T-helper 2 cell treated with Interferon-gamma antibody and Interleukin-4, amounts not matched to agents 100 ng/mL and 5 ng/mL, for 36 hours (primary cell): ENCODE results near the gene NFAT5. TPM values are rescaled to one million over a fixed set of nuclear protein-coding genes. Genes with fewer than 3 reads are reported as not detected.
"Not testable (repeated sequence)": the region's sequence is repeated elsewhere in the genome, so short reads cannot be mapped to it uniquely, and the experiment has no call there.

Experiments used
- intact Hi-C: fragments of 100-400 bp; cut with micrococcal nuclease; formaldehyde crosslinking; loops from one replicate; pipeline ENCODE4 v1.15.1; 2023
- total RNA-seq: library from RNA; stranded (reverse); gene quantifications from 2 replicates; pipeline ENCODE4 v1.2.3, GENCODE V29; 2022

The NFAT5 gene
- total RNA-seq, 1 donor from 2014 or later: 28.3 TPM

DNA sequence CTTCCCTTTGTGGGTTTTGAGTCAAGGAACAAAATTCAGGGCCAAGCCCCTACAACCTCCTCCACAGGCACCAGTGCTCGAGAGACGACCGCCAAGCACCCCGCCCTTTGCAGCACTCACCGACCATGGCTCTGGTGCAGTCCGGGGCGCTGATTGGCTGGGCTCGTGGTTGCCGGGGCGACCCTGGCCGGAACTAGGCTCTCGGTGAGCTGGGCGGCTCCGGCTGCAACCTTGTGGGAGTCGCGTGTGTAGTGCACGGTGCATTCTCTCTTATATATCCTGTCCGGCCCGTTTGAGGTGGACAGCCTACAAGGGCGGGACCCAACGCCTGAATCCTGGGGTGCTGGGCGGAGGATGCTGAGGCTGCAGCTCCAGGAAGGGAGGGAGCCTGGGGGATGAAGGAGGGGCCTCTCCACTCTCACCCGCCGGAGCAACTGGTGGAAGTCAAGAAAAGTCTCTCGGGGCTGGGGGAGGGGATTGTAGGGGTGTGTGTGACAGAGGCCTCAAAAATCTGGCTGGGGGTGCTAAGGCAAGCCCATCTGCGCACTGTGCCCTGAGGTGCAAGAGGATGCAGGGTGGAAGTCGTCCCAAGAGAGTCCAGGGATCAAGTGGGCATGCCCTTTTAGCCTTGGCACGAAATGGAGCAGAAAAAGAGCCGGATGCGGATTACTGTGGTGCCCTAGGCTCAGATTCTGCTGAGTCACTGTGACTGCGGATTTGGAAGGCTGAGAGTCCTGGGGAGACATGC lies 160.7 kb downstream of the NFAT5 start, which contains the start of gene NQO1:
Gene NQO1, minus strand, starts transcription at position 248 of the 748 bp plus-strand sequence. Its CDS starts 121 bp downstream, at position 127.
- intact Hi-C loops: loop anchor here (1.0 to 2.0 kb wide), 3 partner anchors 18 to 36 kb away; partner anchors contain the start of genes NOB1 and WWP2

DNA sequence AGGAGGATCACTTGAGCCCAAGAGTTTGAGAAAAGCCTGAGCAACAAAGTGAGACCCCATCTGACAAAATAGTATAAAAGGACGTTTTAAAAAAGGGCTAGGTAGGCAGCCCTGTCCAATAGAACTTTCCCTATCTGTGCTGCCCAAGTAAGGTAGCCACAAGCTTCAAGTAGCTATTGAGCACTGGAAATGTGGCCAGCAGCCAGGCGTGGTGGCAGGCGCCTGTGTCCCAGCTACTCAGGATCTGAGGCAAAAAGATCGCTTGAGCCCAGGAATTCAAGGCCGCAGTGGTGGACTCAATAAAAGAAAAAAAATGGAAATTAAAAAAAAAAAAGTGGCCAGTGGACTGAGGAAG lies 162.1 kb downstream of the NFAT5 start:
- intact Hi-C loops: loop anchor here (2.0 kb wide), 1 partner anchor 19 kb away; no protein-coding TSS in a partner anchor

DNA sequence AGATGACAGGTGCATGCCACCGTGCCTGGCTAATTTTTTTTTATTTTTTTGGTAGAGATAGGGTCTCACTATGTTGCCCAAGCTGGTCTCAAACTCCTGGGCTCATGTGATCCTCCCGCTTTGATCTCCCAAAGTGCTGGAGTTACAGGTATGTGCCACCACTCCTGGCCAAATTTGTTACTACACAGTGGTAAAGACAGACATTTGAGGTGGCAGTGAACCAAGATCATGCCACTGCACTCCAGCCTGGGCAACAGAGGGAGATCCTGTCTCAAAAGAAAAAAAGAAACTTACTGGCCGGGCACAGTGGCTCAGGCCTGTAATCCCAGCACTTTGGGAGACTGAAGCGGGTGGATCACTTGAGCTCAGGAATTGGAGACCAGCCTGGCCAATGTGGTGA lies 163.3 kb downstream of the NFAT5 start:
- intact Hi-C loops: not testable (repeated sequence)

GRCh38 chr16:69731280-69731679 lies 165.5 kb downstream of the NFAT5 start:
- intact Hi-C loops: not testable (repeated sequence)

- intact Hi-C loops: no loop called here
Measured at GRCh38 chr16:69732101-69732500, 166.3 kb downstream of the NFAT5 start.

DNA sequence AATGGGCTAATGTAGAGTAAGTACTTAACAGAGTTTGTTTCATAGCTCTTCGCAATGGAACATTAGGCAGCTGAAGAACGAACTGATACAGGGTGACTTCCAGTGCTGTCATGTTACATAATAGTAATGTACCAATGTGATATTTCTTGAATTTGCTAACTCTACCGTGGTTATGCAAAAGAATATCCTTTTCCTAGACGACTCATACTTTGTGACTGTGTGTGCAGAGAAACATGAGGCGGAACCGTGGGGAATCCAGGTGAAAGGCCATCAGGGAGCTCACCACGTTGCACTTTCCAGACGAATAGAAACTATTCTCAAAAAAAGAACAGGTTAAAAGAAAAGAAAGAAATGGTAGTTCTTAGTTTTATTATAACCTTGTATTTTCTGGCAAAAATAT lies 175.8 kb downstream of the NFAT5 start:
- intact Hi-C loops: no loop called here

- intact Hi-C loops: no loop called here
Measured at GRCh38 chr16:69741951-69742904, 176.5 kb downstream of the NFAT5 start.

DNA sequence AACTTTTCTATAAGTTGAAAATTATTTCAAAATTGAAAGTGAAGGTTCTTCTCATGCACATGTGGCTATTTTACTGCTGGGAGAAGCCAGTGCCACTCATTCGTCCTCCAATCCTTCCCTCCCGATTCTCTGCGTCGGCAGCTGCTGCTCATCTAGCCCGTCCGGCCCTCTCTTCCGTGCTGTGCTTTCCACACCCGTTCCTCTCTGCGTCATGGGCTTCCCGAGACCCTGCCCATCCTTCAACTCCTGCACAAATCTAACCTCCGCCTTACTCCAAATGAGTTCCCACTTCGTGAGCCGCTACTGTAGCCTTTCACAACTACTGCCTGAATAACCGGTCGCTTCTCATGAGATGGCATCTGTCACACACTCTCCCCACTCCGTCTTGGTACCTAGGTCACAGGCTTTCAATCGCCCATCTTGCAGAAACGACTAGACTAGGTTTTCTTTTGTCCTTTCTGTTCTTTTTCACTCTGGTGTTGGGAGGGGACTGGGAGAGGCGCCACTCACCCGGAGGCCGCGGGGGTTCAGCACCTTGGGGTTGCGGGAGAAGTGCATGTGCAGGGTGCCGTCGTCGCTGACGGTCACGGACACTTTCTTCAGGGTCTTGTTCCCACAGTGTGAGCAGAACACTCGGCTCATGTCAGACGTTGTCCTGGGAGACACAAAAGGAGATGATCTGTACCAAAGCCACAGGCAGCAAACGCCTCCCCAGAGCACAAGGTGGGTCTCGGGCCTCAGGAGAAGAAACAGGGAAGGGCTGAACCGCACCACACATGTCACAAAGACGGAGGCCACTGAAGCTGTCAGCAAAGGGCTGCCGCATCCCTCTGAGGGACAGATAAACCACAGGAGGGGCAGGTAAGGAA lies 178.8 kb downstream of the NFAT5 start:
- intact Hi-C loops: no loop called here

GRCh38 chr16:69745232-69745612 lies 179.5 kb downstream of the NFAT5 start:
- intact Hi-C loops: no loop called here

GRCh38 chr16:69745959-69746358 lies 180.2 kb downstream of the NFAT5 start:
- intact Hi-C loops: no loop called here

GRCh38 chr16:69747115-69747514 lies 181.3 kb downstream of the NFAT5 start:
- intact Hi-C loops: no loop called here

DNA sequence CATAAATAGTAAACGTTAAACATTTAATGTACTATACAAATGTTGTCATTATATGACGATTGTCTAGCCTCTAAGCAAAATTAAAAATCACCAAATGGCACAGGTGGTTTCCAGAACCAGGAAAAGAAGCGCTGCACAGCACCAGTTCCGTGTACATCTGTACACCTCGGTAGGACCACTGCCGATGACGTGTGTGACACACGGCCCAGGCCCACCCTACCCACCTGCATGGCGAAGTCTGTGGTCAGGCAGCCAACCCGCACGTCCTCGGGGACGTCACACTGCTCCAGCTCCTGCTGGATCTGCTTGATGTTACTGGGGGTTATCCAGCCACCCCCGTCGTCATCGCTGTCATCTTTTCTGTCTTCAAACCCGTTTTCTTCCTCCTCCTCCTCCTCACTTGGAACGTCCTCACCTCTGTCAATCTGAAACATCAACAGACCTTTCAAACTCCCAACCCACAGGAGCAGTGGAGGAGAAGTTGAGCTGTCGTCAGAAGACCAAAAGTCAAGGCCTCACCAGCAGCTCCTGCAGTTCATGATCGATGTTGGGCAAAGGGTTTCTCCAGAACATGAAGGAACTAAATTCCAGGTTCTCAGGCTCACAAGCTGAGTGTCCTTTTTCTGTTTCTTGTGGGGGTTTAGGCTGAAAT lies 183.1 kb downstream of the NFAT5 start:
- intact Hi-C loops: no loop called here

GRCh38 chr16:69754143-69754468 lies 188.3 kb downstream of the NFAT5 start:
- intact Hi-C loops: loop anchor here (1.0 to 5.0 kb wide), 5 partner anchors 28 to 498 kb away; partner anchors contain the start of genes EXOSC6 and NQO1

Other genes starting within 250 kb of the NFAT5 start
- gene PDF, start 235.4 kb upstream of the NFAT5 start, total RNA-seq: 12.9 and 13.0 TPM in 2 replicates
- gene COG8, start 226.4 kb upstream of the NFAT5 start, total RNA-seq: 37.1 and 39.0 TPM in 2 replicates
- gene NIP7, start 226.2 kb upstream of the NFAT5 start, total RNA-seq: 40.6 and 46.8 TPM in 2 replicates
- gene TMED6, start 214.2 kb upstream of the NFAT5 start, total RNA-seq: 1.8 and 2.0 TPM in 2 replicates
- gene TERF2, start 180.0 kb upstream of the NFAT5 start, total RNA-seq: 44.8 and 58.2 TPM in 2 replicates
- gene CYB5B, start 141.3 kb upstream of the NFAT5 start, total RNA-seq: 168 and 177 TPM in 2 replicates
- 36.6 and 42.4 TPM in 2 replicates for gene NQO1, start 160.6 kb downstream of the NFAT5 start, total RNA-seq
- 64.4 and 64.6 TPM in 2 replicates for gene NOB1, start 189.0 kb downstream of the NFAT5 start, total RNA-seq
- 70.3 and 73.2 TPM in 2 replicates for gene WWP2, start 196.4 kb downstream of the NFAT5 start, total RNA-seq